ENCODE results near the gene MAPRE2. TPM values are rescaled to one million over a fixed set of nuclear protein-coding genes. Genes with fewer than 3 reads are reported as not detected.

The MAPRE2 gene
- total RNA-seq, 1 experiment from 2014 or later, result 9.1 TPM

- no TSS peak for BruUV-seq (replicated peaks)
- Histone ChIP-seq H3K36me3 (ENCODE audit: low read depth) (no peaks in the 10 kb centered on the region), H3K27ac (no peak overlapping the region), H3K79me2 (ENCODE audit: low read depth) (no peaks in the 10 kb centered on the region), H3K9me3 (ENCODE audit: insufficient read depth, low read depth) (no peaks in the 10 kb centered on the region), H2AFZ (no peak overlapping the region), H3K27me3 (ENCODE audit: insufficient read depth, low read depth) (no peaks in the 10 kb centered on the region), H3K4me3 (no peak overlapping the region), H3K4me1 (replicated peaks; ENCODE audit: insufficient read depth) (no peaks in the 10 kb centered on the region), H3K9me2 (ENCODE audit: insufficient read depth) (no peaks in the 10 kb centered on the region), H3F3A (ENCODE audit: insufficient read depth, low read depth) (no peaks in the 10 kb centered on the region), H4K20me1 (ENCODE audit: insufficient read depth) (no peaks in the 10 kb centered on the region), H3K4me2 (no peak overlapping the region)
- intact Hi-C loops (cut with micrococcal nuclease; ENCODE audit: unreplicated experiment), result no loop called here
- POLR2A ChIA-PET (ENCODE audit: unreplicated experiment), result no interaction called here
- TF ChIP-seq, protein P1, sequence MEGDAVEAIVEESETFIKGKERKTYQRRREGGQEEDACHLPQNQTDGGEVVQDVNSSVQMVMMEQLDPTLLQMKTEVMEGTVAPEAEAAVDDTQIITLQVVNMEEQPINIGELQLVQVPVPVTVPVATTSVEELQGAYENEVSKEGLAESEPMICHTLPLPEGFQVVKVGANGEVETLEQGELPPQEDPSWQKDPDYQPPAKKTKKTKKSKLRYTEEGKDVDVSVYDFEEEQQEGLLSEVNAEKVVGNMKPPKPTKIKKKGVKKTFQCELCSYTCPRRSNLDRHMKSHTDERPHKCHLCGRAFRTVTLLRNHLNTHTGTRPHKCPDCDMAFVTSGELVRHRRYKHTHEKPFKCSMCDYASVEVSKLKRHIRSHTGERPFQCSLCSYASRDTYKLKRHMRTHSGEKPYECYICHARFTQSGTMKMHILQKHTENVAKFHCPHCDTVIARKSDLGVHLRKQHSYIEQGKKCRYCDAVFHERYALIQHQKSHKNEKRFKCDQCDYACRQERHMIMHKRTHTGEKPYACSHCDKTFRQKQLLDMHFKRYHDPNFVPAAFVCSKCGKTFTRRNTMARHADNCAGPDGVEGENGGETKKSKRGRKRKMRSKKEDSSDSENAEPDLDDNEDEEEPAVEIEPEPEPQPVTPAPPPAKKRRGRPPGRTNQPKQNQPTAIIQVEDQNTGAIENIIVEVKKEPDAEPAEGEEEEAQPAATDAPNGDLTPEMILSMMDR (conservative IDR thresholded peaks at IDR 0.05), result no peak
- TF ChIP-seq EZH2 (IDR thresholded peaks at IDR 0.05; ENCODE audit: low read depth), result no peak
- no peak for DNase-seq
- CTCF ChIA-PET, result no interaction called here
Observed at GRCh38 chr18:35163014-35163539, 121.9 kb downstream of the MAPRE2 start.

- H4K20me1 ChIP-seq (ENCODE audit: insufficient read depth), result no peaks in the 10 kb centered on the region
- no peaks in the 10 kb centered on the region for H3K79me2 ChIP-seq (ENCODE audit: low read depth)
- no peak for TF ChIP-seq EZH2 (IDR thresholded peaks at IDR 0.05; ENCODE audit: low read depth)
- TF ChIP-seq, protein P1 (conservative IDR thresholded peaks at IDR 0.05), result no peak
- no peak overlapping the region for H3K27ac ChIP-seq
- intact Hi-C loops (cut with micrococcal nuclease; ENCODE audit: unreplicated experiment), result no loop called here
- POLR2A ChIA-PET (ENCODE audit: unreplicated experiment), result no interaction called here
- no peak overlapping the region for H2AFZ ChIP-seq
- no peaks in the 10 kb centered on the region for H3K9me2 ChIP-seq (ENCODE audit: insufficient read depth)
- H3F3A ChIP-seq (ENCODE audit: insufficient read depth, low read depth), result no peaks in the 10 kb centered on the region
- H3K27me3 ChIP-seq (ENCODE audit: insufficient read depth, low read depth), result no peaks in the 10 kb centered on the region
- no TSS peak for BruUV-seq (replicated peaks)
- H3K4me1 ChIP-seq (replicated peaks; ENCODE audit: insufficient read depth), result no peaks in the 10 kb centered on the region
- CTCF ChIA-PET, result no interaction called here
- DNase-seq, result no peak
- no peak overlapping the region for H3K4me2 ChIP-seq
- H3K9me3 ChIP-seq (ENCODE audit: insufficient read depth, low read depth), result no peaks in the 10 kb centered on the region
- no peaks in the 10 kb centered on the region for H3K36me3 ChIP-seq (ENCODE audit: low read depth)
- no peak overlapping the region for H3K4me3 ChIP-seq
Observed at GRCh38 chr18:35163721-35164120, 122.5 kb downstream of the MAPRE2 start.

- TF ChIP-seq EZH2 (IDR thresholded peaks at IDR 0.05; ENCODE audit: low read depth), result no peak
- TF ChIP-seq, protein P1 (conservative IDR thresholded peaks at IDR 0.05), result no peak
- ChIA-PET POLR2A (ENCODE audit: unreplicated experiment) (no interaction called here), CTCF (interaction anchor here (0.7 kb wide), 1 partner anchor 815 kb away, joined by 5 read pairs; no protein-coding TSS in a partner anchor)
- H3K4me3 ChIP-seq, result no peak overlapping the region
- no peaks in the 10 kb centered on the region for H3K36me3 ChIP-seq (ENCODE audit: low read depth)
- no peaks in the 10 kb centered on the region for H3K79me2 ChIP-seq (ENCODE audit: low read depth)
- H2AFZ ChIP-seq, result no peak overlapping the region
- H3K4me1 ChIP-seq (replicated peaks; ENCODE audit: insufficient read depth), result no peaks in the 10 kb centered on the region
- no peak for DNase-seq
- H3K9me2 ChIP-seq (ENCODE audit: insufficient read depth), result no peaks in the 10 kb centered on the region
- no peaks in the 10 kb centered on the region for H3F3A ChIP-seq (ENCODE audit: insufficient read depth, low read depth)
- no TSS peak for BruUV-seq (replicated peaks)
- H4K20me1 ChIP-seq (ENCODE audit: insufficient read depth), result no peaks in the 10 kb centered on the region
- intact Hi-C loops (cut with micrococcal nuclease; ENCODE audit: unreplicated experiment), result no loop called here
- H3K9me3 ChIP-seq (ENCODE audit: insufficient read depth, low read depth), result no peaks in the 10 kb centered on the region
- H3K4me2 ChIP-seq, result no peak overlapping the region
- no peaks in the 10 kb centered on the region for H3K27me3 ChIP-seq (ENCODE audit: insufficient read depth, low read depth)
- no peak overlapping the region for H3K27ac ChIP-seq
Observed at GRCh38 chr18:35164133-35164532, 122.9 kb downstream of the MAPRE2 start.

All from PC-9 (cell line).